GM12878 (cell line): Measurements from ENCODE around the gene ABCD3.

Source experiments
- ATF3 ChIP-seq: IDR thresholded peaks from 2 replicates; pipeline ENCODE4 v1.6.1; 2011; ENCODE audit warnings: low read depth, mild to moderate bottlenecking, low read length, moderate library complexity, borderline replicate concordance; ENCODE audit errors: extremely low read depth
- CBFB ChIP-seq: IDR thresholded peaks from 2 replicates; pipeline ENCODE4 v1.6.1; 2016; ENCODE audit warnings: antibody characterized with exemption, low read depth
- CEBPB ChIP-seq, 2 experiments: fragments of 150-350 bp in 1 of 2; IDR thresholded peaks; 2 replicates each; pipeline ENCODE4 v1.6.1; 2012 to 2014; ENCODE audit warnings: low read depth in 2 of 2, low read length in 2 of 2, borderline replicate concordance in 1 of 2, inconsistent platforms in 1 of 2
- ELK1 ChIP-seq: IDR thresholded peaks from 2 replicates; pipeline ENCODE4 v1.6.1; 2012; ENCODE audit warnings: low read depth, low read length, improper control_type of control experiment
- EZH2 ChIP-seq: IDR thresholded peaks from 2 replicates; pipeline ENCODE4 v1.6.1; 2012; ENCODE audit warnings: low read depth, mild to moderate bottlenecking, control low read depth, inconsistent platforms, low read length, borderline replicate concordance; ENCODE audit not compliant: control insufficient read depth
- POLR2A ChIP-seq: IDR thresholded peaks from 2 replicates; pipeline ENCODE4 v1.6.1; 2011; ENCODE audit warnings: low read depth, mild to moderate bottlenecking, low read length
- SP1 ChIP-seq: IDR thresholded peaks from one replicate; pipeline ENCODE4 v1.6.1; 2011; ENCODE audit warnings: low read depth, low read length
- TCF12 ChIP-seq: IDR thresholded peaks from 2 replicates; pipeline ENCODE4 v1.6.1; 2011; ENCODE audit warnings: low read depth, mild to moderate bottlenecking, low read length
- ZNF217 ChIP-seq: fragments of 450-650 bp; IDR thresholded peaks from 2 replicates; pipeline ENCODE4 v1.6.1; 2017; ENCODE audit warnings: antibody characterized with exemption, mild to moderate bottlenecking
- ZNF274 ChIP-seq: IDR thresholded peaks from one replicate; pipeline ENCODE4 v1.8.0; 2011; ENCODE audit not compliant: insufficient read length, insufficient read depth
- ZNF384 ChIP-seq: IDR thresholded peaks from 2 replicates; pipeline ENCODE4 v1.6.1; 2012; ENCODE audit warnings: low read depth, mild to moderate bottlenecking, low read length, improper control_type of control experiment, borderline replicate concordance
- TF ChIP-seq, protein P1 (sequence below), 3 experiments: IDR thresholded peaks in 2 of 3; conservative IDR thresholded peaks in 1 of 3; 2 replicates each; pipeline ENCODE4 v1.5.1; 2011; ENCODE audit warnings: low read depth in 3 of 3, low read length in 3 of 3, mild to moderate bottlenecking in 3 of 3, control low read depth in 2 of 3, moderate library complexity in 2 of 3, inconsistent platforms in 1 of 3, mixed read lengths in 1 of 3; ENCODE audit not compliant: control insufficient read depth in 2 of 3, insufficient read depth in 1 of 3; ENCODE audit errors: extremely low read depth in 1 of 3

- TF ChIP-seq, protein P1, sequence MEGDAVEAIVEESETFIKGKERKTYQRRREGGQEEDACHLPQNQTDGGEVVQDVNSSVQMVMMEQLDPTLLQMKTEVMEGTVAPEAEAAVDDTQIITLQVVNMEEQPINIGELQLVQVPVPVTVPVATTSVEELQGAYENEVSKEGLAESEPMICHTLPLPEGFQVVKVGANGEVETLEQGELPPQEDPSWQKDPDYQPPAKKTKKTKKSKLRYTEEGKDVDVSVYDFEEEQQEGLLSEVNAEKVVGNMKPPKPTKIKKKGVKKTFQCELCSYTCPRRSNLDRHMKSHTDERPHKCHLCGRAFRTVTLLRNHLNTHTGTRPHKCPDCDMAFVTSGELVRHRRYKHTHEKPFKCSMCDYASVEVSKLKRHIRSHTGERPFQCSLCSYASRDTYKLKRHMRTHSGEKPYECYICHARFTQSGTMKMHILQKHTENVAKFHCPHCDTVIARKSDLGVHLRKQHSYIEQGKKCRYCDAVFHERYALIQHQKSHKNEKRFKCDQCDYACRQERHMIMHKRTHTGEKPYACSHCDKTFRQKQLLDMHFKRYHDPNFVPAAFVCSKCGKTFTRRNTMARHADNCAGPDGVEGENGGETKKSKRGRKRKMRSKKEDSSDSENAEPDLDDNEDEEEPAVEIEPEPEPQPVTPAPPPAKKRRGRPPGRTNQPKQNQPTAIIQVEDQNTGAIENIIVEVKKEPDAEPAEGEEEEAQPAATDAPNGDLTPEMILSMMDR (IDR thresholded peaks at IDR 0.05 in 2 of 3, conservative IDR thresholded peaks at IDR 0.05 in 1 of 3; ENCODE audit: control insufficient read depth in 2 of 3, extremely low read depth in 1 of 3, insufficient read depth in 1 of 3, low read depth in 3 of 3, low read length in 3 of 3): no peak
- no peak for TF ChIP-seq ELK1
- no peak for TF ChIP-seq ZNF217
- TF ChIP-seq ATF3: no peak
- no peak for TF ChIP-seq EZH2
- TF ChIP-seq CBFB: no peak
- no peak for TF ChIP-seq POLR2A
- TF ChIP-seq TCF12: no peak
- TF ChIP-seq CEBPB (IDR thresholded peaks at IDR 0.05; ENCODE audit: borderline replicate concordance in 1 of 2, low read depth in 2 of 2, low read length in 2 of 2): no peak
- no peak for TF ChIP-seq ZNF384
- TF ChIP-seq ZNF274: no peak
- no peak for TF ChIP-seq SP1
These were observed 111.2 kb downstream of the ABCD3 start for GRCh38 chr1:94529416-94529815.
